HG02759 (cell line): ENCODE measurements around the gene MARCO.

ENCODE experiments used
- ATAC-seq: cut with Tn5 transposase; IDR thresholded peaks from one replicate; pipeline ENCODE4 v1.9.1; 2021; ENCODE audit warnings: mild to moderate bottlenecking, moderate library complexity; ENCODE audit not compliant: unreplicated experiment

MARCO gene

GRCh38 chr2:118942031-118942430, at the start of gene MARCO:
Gene MARCO, plus strand, starts transcription at chr2:118942194. Its CDS starts 107 bp downstream, at chr2:118942301.
- ATAC-seq, result no peak

GRCh38 chr2:118893100-118893499, 48.9 kb upstream of the MARCO start:
- no peak for ATAC-seq

DNA sequence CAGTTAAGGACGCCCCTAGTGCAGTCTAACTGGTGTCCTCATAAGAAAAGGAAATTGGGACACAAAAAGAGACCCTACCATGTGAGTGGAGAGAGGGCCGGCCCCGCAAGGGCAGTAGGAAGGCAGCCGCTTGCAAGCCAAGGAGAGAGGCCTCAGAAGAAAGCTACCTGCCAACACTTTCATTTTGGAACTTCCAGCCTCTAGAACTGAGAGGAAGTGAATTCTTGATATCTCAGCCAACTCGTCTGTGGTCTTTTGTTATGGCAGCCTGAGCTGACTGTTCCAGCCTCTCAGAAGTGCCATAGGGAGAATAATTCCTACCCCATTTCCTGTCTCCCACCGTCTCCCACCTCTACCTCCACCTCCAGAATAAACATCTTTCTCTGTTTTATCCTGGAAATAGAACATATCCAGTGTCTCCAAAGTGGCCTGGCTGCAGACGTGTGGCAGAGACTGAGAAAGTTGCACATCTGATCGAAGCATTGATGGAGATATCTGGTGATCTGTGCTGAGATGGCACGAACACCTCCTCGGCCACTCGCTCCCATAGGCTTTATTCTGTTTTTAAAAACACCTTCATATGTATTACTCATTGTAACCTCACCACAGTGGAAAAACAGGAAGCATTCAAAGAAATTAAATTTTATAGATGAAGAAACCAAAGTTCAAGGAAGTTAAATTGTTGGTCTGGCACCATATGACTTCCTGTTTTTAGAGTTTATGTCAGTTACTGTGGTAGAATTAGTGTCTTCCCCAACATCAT, 39.5 kb upstream of the MARCO start:
- no peak for ATAC-seq

DNA sequence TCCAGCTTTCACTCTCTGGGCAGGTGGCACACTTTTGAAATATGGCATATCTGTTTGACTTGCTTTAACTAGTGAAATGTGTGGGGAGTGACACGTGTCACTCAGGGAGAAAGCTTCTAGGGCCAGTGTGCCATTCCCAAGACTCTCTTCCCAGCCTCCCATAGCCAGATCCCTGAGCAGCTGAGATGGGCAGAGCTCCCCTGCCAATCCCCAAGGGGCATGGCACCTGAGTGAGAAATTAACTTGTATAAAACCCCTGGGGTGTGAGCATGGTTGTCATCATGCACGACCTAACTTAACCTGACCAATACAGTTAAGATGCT, 39.0 kb upstream of the MARCO start:
- ATAC-seq, result no peak

DNA sequence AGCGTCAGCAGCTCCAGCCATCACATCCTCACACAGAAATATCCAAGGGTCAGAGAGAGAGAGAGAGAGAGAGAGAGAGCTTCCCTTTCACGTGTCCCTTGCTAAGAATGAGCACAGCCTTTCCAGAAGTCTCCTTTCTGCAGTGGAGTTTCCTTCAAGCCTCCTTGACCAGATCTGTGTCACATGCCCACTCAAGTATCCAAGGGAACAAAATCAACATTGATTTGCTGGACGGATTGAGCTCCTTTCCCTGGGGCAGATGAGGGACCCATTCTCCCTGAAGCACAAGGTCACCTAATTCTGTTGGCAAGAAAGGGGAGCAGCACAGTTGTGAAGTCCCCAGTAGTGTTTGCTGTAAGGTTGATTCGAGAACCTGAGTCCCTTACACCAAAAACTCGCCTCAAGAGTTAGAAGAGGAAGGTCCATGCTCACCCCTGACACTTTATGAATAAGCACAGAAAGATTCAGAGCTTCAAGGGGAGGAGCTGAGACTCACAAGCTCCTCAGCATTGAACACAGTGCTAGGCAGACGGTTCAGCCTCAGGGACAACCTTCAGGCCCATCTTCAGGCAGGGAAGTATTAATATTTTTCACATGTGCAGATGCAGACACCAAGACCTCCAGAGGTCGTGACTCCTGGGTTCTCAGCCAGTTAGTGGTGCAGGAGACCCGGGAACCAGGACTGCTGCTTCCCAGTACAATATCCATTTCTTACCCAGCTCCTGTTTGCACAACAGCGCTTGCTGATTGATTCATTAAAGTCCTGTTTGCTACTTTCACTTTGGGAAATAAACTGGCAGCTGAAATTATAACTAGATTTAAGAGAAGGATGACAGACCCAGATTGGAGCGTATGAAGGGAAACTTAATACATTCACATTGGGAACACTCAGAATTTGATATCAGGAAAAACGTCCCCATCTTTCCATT, 38.2 kb upstream of the MARCO start:
- ATAC-seq, result no peak

- ATAC-seq, result no peak
Measured at GRCh38 chr2:118905206-118905605, 36.8 kb upstream of the MARCO start.

DNA sequence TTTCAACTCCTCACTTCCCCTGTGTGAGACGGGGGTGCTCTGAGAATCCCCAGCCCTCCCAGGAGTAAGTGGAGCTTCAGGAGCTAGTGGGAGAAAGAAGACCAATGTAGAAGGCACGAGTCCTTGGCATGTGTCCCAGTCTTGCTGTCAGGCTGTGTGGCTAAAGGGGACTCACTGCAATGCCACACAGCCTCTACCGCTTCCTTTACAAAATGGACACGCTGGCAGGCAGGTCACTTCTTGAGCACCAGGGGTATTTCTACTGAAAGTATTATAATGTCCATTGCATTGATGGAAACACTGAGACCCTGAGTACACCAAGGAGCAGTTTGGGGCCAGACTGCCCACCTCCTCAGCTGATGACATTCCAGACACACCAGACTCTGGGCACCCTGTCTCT, 35.8 kb upstream of the MARCO start:
- ATAC-seq, result no peak

DNA sequence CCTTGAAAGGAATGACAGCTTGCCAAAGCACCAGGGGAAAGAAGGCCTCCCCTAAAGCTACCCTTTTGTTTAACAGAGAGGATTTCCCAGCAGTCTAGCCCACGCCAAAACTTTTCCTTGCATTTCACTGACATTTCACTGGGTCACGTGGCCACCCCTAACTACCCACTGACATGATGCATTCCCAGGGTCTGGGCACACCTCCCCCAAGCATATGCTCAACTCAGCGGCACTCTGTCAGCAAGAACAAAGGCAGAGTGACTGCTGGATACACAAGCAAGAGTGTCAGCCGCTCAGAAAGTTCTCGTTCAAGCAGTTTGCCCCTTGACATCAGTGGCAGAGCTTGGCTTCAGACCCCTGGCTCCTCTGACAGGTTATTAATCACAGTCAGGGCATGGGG, 34.2 kb upstream of the MARCO start:
- no peak for ATAC-seq

GRCh38 chr2:118909191-118909590, 32.8 kb upstream of the MARCO start:
- ATAC-seq, result no peak

DNA sequence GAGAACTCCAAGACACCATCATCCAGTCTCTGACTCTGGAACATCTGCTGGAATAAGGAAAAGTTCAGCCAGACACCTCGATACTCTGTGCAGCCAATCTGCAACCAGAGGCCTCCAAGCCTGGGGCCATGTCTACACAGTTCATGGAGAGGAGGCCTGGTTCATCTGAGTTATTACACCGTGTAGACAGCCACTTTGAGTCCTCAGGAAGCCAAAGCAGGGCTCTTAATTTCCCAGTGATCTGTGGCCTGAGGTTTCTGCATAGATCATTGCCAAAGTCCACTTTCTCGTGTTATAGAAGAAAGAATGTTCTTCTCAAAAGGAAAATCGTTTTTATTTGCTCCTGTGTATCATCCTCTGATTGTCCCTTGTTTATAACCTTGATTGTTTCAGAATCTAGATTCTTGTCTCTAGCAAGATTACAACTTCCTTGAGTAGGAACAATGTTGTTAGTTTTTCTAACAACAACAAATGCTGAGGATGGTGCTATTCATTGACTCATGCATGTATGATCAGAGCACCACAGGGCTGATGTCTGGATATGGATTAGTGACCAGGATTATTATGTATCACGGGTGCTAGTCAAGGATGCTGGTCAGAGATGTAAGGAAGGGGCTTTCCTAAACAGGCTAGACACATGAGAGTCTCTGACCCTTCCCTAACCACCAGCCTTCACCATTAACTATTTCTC, 30.7 kb upstream of the MARCO start:
- ATAC-seq, result no peak

GRCh38 chr2:118911936-118912335, 30.1 kb upstream of the MARCO start:
- no peak for ATAC-seq

- ATAC-seq, result no peak
Measured at GRCh38 chr2:118913131-118913802, 28.7 kb upstream of the MARCO start.

GRCh38 chr2:118913803-118914645, 28.0 kb upstream of the MARCO start:
- ATAC-seq, result no peak

DNA sequence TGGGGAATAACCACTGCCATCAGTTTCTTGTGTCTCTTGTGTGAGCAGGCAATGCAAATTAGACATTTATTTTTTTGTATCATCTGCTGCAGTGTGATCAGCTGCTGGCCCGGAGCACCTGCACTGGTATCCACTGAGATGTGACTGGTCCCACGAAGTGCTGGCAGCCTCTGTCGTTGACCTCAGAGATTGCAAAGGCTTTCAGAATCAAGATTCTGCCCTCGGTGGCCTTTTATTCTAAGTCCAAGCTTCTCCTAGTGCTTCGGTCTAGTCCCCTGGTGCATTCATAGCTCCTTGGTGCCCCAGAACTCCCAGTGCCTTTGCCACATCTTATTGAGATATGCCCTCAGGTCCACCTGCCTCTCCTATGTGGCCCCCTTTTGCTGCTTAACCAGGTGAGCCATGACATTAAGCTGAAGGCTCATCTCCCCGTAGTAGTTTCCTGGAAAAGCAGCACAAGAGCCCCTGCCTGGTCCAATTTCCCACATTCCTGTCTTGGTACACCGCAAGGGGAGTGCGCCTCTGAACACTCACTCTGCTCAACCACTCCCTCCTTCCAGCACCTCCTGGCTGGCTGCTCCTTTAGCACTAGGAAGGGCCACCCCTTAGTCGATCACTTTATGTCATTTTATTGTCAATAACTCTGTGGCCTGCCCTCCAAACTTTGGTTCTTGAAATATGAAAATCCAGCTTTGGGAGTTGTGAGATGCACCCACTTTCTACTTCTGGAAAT, 27.1 kb upstream of the MARCO start:
- ATAC-seq, result no peak

DNA sequence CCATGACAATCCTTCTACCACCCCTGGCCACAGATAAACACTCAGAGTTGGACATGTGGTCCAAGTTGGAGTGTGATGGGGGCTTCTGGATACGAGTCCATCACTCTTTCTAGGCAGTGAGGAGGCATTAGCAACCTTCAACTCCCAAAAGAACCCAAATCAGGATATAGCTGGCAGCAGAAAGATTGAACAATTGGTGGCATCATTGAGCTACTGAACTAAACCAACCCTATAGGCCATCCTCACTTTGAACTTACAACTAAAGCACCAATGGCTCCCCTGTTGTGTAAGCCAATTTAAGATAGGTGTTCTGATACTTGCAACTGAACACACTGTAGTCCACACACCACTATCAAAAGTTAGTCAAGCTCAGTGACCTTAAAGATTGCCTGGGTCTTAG, 24.0 kb upstream of the MARCO start:
- no peak for ATAC-seq

DNA sequence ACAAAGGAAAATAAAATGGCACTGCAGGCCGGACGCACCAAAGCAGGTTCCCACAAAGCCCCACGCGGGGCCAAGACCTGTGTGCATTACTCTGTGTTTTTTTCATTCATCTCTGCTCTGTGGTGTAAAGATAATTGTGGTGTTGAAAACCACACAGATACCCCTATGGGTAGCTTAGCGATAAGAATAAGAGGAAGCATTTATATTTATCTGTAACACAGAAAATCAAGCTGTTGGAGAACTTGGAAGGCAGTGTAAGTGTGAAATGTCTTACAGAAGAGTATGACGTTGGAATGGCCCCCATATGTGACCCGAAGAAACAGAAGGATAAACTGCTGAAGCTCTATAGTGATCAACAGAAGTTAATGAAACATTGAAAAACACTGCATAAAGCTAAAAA, 20.3 kb upstream of the MARCO start:
- ATAC-seq, result no peak

DNA sequence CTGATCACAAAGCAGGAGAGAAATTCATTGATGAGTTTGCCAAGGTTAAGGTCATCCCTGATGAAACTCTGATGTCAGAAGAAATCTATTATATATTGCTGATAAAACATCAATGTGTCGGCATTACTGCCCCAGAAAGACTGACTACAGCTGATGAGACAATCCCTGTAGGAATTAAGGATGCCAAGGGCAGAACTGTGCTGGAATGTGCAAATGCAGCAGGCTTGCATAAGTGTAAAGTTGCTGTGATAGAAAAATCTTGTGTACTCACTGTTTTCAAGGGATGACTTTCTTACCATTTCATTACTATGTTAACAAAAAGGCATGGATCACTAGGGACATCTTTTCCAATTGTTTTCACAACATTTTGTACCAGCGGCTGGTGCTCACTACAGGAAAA, 19.7 kb upstream of the MARCO start:
- no peak for ATAC-seq

DNA sequence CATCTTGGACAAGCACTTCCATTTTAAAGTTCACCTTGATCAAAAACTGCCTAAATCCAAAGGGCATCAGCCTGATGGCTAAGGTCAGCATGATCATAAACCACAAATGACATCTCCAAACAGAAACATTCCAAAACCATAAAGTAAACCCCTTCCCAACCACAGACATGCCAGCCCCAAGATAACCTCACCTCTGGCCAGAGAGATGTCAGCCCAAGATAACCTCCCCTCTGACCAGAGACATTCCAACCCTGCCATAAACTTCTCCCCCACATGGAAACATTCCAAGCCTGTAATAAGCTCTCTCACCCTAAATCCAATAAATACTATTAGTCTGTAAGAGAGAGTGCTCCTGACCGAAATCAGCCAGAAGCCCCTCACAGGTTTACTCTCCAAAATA, 18.6 kb upstream of the MARCO start:
- no peak for ATAC-seq

- no peak for ATAC-seq
Measured at GRCh38 chr2:118925476-118925875, 16.5 kb upstream of the MARCO start.

DNA sequence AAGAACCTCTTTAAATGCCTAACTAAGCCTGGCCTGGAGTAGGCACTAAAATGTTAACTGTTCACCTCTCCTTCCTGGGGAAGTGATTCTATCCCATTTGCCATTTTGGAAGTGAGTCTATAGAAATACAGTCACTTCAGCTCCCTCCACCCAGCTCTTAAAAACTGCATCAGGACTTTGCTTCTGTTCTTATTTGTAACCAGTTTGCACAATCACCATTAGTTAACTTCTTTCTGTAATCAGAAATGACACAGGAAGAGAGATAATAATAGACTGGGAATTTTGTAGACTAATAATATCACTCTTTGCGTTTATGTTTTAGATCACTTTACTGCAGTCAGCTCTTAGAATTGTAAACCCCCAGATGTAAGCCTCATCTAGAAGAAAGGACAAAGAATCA, 16.0 kb upstream of the MARCO start:
- ATAC-seq, result no peak
